HG03095 (cell line): Measurements from ENCODE around the gene OR51B4.
"Not testable (repeated sequence)": the region's sequence is repeated elsewhere in the genome, so short reads cannot be mapped to it uniquely, and the experiment has no call there.

ENCODE experiments used
- ATAC-seq: cut with Tn5 transposase; IDR thresholded peaks from one replicate; pipeline ENCODE4 v1.9.1; 2021; ENCODE audit warnings: moderate library complexity; ENCODE audit not compliant: unreplicated experiment

OR51B4 gene, protein sequence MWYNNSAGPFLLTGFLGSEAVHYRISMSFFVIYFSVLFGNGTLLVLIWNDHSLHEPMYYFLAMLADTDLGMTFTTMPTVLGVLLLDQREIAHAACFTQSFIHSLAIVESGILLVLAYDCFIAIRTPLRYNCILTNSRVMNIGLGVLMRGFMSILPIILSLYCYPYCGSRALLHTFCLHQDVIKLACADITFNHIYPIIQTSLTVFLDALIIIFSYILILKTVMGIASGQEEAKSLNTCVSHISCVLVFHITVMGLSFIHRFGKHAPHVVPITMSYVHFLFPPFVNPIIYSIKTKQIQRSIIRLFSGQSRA

DNA sequence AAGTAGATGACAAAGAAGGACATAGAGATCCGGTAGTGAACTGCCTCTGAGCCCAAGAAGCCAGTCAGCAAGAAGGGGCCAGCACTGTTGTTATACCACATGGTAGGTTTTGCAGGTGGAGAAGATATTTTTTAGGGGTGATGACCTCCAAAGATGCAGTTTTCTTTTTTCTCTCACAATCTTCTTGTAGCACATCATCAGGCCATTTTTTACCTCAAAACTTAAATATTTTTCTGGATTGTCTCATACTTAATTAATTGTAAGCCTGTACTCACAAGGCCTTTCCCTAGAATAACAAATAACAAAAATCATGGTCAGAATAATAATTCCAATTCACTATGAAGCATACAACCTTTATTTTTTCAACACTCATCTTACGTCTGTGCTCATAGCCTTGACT, at the start of gene OR51B4:
Gene OR51B4 (minus strand): TSS at position 101 of the 400 bp plus-strand sequence. CDS start 0 bp downstream, at position 101.
- no peak for ATAC-seq

DNA sequence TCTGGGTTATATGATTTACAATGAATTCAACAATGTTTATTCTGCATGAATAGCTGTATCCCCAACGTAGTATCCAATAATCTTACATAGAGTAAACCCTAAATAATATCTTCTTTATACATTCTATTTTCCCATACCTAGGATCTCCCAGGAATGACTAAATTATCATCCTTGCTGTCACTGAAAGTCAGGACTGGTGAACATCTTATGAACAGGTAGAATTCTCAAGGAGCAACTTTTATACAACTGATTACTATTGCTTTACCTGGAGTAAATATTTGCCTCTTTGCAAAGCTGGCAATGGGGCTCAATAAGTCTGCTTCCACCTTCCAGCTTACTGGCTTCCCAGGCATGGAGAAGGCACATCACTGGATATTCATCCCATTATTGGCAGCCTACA, 49.5 kb upstream of the OR51B4 start, which contains the start of gene OR51B6:
Gene OR51B6 (plus strand): TSS at position 301 of the 400 bp plus-strand sequence. CDS start 0 bp downstream, at position 301.
- no peak for ATAC-seq

DNA sequence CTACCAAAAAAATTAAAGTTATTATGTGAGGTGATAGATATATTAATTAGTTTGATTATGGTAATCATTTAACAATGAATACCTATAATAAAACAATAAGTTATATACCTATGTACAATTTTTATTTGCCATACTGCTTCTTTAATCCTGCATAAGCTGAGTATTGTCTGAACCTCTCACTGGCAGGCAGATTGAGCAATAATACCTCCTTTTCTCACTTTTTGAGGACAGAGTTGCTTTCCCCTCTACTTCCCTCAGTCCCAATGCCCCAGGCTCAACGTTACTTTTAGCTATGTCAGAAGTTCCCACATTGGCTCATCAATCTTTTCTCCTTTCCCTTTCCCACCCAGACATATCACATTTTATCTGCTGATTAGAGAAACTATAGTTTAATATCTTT, 47.8 kb upstream of the OR51B4 start:
- no peak for ATAC-seq

DNA sequence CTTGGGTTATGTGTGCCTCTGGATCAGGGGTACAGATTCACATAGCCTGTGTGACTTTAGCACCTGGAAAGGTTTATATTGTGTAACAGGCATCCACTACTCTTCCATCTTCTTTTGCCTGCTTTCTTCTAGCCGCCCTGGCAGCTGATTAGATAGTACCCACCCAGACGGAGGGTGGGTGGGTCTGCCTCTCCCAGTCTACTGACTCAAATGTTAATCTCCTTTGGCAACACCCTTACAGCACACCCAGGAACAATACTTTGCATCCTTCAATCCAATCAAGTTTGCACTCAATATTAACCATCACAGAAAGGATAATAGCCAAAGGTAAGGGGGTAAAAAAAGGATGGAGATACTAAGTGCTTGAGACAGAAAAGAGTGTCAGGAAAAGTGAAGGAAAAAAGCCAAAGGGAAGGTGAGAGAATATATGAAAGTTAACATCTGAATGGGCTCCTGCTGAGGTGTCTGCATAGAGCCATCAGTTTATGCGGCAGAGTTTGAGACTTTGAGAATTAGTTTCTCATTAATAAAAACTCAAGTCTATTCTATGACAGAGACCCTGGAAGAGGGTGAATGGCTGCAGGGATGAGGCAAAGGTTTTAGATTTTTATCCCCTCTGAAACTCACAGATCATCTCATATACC, 46.9 kb upstream of the OR51B4 start:
- no peak for ATAC-seq

DNA sequence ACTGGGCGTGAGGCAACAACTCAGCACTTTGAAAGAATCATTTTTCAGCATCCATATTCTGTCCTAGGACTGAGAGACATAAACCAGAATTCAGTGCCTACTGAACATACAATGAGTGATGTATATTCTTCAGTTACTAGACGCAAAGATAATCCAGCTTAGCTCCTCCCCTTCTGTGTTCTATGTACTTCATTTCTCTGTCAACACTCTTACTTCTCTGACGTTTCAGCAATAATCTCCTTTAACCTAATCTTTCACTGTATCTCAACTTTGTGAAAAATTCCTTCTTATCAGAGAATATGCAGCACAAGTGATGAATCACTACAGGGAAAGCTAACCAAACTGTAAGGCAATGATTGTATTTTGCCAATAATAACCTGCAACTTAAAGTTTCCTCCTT, 44.1 kb upstream of the OR51B4 start:
- ATAC-seq: no peak

DNA sequence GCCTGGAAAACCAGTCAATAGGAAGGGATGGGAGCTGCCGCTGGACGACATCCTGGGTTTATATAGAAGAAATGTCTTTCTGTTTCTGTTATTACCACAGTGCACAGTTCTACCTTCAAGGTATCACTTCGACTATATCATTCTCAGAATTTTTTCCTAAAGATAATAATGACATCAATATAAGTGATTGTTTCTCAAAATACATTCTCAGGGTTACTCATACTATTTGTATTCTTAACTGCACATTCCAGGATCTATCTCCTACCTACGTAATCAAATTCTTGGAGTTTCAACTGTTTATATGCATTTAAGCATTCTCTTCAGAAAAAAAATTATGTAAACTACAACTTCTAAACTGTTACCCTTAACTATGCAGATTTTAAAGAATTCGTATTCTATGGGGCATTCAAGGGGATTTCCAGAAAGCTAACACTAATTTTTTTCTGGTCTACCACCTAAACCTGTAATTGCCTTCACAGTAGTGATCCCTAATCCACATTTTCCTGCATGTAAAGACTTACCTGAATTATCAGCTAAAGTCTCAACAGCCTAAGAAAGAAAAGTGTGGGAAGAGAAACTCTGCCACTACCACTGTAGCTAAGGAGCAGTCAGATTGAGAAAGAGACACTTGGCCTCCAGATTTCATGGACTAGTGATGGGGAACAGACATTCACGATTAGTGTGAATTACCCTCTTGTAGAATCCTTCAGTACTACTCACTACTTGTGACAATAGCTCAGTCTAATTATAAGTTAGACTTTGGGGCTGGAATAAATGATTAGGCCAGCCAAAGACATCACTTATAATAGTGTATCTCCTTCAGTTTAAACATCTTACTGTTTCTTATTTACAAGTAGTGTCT, 42.0 kb upstream of the OR51B4 start, which contains the start of gene OR51B5:
Gene OR51B5 (minus strand): TSS at position 51 of the 862 bp plus-strand sequence. CDS start 0 bp downstream, at position 51.
- no peak for ATAC-seq

DNA sequence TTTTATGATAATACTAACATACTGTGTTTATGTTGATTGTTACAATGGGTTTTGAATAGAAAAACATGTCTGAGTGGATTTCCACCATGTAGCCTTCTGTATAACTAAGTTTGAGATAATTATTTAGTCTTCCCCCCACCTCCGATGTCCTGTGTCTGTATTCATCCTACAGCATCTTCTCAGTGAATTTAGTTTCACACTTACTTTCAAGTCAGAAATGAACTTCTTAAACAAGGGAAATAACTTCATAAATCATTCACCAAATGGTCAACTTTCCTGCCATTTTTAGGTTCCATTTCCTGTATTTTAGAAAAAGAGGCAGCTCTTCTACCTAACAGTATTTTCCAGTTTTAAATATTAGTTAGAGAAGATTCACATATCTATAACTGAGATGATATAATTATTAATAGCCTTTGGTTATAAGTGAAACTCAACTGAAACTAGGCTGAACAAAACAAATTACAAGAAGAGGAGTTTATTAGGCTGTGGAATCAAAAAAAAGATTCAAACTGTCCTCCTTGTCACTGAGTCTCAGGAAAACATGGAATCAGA, 38.1 kb upstream of the OR51B4 start:
- ATAC-seq: peak; percentile 61

DNA sequence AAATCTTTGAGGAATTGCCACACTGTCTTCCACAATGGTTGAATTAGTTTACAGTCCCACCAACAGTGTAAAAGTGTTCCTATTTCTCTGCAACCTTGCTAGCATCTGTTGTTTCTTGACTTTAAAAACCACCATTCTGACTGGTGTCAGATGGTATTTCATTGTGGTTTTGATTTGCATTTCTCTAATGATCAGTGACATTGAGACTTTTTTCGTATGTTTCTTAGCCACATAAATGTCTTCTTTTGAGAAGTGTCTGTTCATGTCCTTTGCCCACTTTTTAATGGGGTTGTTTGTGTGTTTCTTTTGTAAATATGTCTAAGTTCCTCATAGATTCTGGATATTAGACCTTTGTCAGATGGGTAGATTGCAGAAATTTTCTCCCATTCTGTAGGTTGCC, 35.5 kb upstream of the OR51B4 start:
- ATAC-seq: not testable (repeated sequence)

DNA sequence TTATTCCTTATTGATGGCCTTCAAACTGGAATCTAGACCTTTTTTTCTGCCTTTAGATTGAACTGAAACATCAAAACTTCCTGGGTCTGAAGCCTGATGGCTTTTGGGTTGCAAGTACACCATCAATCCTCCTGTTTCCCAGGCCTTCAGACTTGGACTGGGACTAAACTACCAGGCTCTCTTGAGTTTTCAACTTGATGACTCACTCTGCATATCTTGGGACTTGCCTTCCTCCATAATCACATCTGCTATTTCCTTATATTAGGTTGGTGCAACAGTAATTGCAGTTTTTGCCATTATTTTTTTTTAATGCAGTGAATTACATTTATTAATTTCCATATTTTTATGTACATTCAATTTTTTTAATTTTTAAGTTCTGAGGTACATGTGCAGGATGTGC, 34.6 kb upstream of the OR51B4 start:
- no peak for ATAC-seq

DNA sequence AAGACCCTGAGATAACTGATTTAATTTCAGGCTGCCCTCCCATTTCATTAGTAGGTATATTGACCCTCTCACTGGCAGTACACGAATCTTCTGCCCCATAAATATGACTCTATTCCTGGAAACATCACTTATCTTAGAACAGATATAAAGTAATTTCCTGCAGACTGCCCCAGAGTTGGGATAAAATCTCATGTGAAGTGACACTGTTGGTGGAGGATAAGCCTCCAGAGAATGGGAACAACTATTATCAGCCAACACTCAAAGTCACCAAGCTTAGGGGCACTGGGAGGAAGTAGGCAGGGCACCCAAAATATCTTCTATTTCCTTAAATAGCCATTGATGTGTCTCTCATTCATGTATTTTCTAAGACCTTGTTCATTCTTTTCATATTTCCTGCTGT, 33.4 kb upstream of the OR51B4 start:
- no peak for ATAC-seq

DNA sequence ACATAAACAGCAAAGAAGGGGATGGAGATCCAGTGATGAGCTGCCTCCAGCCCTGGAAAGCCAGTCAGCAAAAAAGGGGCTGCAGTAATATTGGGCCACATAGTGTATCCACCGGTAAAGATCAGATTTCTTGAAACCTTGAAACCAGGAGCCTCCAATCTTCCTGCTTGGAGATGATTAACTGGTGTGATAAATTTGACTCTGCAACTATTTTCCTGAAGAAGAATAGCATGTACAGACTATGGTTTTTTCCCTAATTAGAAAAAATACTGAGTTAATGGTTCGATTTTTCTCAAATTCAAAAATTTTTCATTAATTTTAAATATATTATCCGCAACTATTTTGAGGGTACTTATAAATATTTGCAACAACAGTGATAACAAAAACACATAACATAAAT, 22.5 kb upstream of the OR51B4 start, which contains the start of gene OR51B2:
Gene OR51B2 (minus strand): TSS at position 101 of the 400 bp plus-strand sequence. CDS start 0 bp downstream, at position 101.
- ATAC-seq: no peak

DNA sequence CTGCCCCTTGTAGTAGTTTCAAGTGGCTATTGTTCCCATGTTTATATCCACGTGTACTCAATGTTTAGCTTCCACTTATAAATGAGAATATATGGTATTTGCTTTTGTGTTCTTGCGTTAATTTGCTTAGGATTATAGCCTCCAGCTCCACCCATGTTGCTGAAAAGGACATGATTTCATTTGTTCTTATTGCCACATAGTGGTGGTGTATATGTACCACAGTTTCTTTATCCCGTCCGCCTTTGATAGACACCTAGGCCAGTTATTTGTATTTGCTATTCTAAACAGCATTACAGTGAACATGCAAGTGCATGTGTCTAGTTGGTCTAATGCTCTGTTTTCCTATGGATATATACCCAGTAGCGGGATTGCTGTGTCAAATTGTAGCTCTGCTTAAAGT, 15.5 kb upstream of the OR51B4 start:
- ATAC-seq: no peak

DNA sequence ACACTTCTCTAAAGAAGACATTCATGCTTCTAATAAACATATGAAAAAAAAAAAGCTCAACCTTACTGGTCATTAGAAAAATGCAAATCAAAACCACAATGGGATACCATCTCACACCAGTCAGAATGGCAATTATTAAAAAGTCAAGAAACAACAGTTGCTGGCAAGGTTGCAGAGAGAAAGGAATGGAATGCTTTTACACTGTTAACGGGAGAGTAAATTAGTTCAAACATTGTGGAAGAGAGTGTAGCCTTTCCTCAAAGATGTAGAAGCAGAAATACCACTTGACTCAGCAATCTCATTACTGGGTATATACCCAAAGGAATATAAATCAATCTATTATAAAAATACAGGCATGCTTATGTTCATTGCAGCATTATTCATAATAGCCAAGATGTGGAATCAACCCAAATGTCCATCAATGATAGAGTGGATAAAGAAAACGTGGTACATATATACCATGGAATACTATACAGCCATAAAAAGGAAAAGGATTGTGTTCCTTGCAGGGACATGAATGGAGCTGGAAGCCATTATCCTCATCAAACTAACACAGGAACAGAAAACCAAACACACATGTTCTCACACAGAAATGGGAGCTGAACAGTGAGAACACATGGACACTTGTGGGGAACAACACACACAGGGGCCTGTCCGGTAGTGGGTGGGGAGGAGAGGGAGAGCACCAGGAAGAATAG, 11.7 kb upstream of the OR51B4 start:
- ATAC-seq: not testable (repeated sequence)

DNA sequence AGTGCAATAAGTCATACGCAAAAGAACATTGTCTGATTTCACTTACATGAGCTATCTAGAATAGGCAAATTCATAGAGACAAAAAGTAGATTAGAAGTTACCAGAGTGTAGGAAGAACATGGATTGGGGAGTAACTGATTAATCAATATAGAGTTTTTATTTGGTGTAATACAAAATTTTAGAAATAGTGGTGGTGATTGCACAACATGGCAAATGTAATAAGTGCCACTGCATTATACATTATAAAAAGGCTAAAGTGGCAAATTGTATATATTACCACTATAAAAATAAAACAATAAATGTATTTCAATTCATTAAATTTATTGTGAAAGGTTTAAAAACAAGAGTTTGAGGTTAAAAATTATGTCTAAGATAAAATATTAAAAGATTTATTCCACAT, 8.7 kb upstream of the OR51B4 start:
- ATAC-seq: no peak

DNA sequence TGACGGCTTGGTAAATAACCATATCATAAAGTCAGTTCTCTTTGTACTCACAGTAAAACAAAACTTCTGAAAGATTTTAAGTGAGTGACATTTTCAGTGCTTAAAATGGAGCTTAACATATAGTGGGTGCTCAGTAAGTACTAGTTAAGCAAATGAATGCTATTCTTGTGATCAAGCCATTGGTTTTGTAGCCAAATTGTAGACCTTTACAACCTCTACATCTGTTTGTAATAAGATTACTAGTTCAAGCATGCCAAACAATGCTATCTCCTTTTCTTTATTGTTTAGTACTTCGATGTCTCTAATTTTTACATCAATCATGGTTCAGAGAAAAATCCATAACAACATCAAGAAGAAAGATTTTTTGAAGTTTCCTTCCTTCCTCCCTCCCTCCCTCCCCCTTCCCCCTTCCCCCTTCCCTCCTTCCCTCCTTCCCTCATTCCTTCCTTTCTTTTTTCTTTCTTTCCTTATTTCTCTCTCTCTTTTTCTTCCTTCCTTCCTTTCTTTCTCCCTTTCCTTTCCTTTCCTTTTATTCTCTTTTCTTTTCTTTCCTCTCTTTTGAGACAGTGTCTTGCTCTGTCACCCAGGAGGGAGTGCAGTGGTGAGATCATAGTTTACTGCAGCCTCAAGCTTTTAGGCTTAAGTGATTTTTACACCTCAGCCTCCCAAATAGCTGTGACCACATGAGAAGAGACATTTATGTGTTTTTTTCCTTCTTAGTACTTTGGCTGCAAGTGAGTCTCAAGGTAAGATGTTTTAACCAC, 5.7 kb upstream of the OR51B4 start:
- no peak for ATAC-seq

DNA sequence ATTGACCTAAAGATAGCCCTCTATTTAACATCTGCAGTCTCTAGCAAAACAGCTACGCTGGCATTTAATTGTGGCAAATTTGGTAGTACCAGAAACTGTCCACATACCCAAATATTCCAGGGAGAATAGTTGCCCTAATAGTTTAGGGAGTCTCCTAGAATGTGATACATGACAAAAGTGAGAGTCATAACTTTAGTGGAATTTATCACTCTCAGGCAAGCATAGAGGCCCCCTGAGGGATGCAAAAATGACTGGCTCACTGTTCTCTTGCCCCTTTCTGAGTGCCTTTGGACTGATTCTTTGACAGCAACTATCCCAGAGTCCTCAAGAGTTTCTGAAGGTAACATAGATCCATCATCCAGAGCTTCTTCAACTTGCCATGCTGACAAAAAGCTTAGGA, 2.3 kb upstream of the OR51B4 start:
- no peak for ATAC-seq

DNA sequence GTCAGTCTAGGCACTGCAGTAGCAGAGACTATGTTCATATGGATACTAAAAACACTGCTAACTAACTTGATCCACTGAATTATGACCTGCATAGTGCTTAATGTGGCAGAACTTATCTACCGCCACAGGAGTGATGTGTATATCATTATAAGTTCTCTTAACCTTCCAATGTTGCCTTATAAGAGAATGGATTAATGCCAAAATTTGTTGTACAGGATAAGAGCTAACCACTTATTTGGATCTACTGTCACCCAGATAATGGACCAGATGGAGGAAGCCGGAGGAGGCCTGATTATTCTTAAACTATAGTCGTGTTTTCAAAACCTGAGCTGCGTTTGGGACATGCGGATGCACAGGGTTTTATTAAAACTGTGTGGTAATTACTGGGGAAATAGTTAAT, 1.9 kb upstream of the OR51B4 start:
- ATAC-seq: no peak

DNA sequence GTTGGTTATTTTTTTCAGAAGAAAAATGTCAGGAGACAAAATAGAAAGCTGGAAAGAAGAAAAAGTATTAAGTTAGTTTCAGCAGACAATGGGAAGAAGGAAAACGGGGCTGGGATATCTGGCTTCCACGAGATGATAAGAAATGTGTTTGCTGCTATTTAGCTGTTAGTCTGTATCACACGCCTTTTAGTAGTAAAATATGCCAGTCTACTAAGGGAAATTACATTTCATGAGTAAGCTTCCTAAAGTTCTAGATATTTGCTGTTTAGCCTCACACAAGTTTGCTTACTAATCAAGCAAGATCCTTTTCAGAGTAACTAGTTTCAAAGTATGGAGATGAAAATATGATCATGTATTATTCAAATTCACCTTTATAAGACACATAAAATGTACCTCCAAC, 1.5 kb downstream of the OR51B4 start:
- ATAC-seq: no peak

DNA sequence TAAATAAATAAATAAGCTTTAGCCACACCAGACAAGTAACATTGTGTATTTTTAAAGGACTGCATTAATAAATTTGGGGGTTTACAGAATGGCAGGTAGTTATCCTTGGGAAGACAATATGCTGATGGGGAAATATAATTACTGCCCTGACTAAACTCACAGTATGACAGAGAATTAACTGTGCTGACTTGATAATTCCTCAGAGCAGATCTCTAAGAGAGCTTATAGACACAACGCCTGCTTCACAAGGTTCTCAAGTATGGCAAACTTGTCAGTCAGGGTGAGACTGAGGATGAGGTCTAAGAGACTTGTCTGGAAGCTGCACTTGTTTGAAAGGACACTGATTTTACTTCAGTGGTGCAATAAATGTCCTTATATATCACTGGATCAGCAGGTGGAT, 3.3 kb downstream of the OR51B4 start:
- ATAC-seq: no peak
